Ovary (tissue), 3 donors: ENCODE results near the gene HBEGF.

ENCODE experiments used
- CTCF ChIP-seq, 3 donors: fragments of 450-650 bp in 2 of 3; fragments of 200-600 bp in 1 of 3; IDR thresholded peaks; one replicate each; pipeline versions ENCODE4 v1.5.1 to v1.8.0; 2016 to 2022; ENCODE audit warnings: antibody characterized with exemption in 3 of 3, mild to moderate bottlenecking in 1 of 3
- EP300 ChIP-seq: sonication (generic); formaldehyde crosslinking; IDR thresholded peaks from one replicate; pipeline ENCODE4 v1.6.1; 2017; ENCODE audit warnings: antibody characterized with exemption
- POLR2A ChIP-seq: fragments of 450-650 bp; IDR thresholded peaks from one replicate; pipeline ENCODE4 v1.6.1; 2017; ENCODE audit warnings: antibody characterized with exemption, mild to moderate bottlenecking, moderate library complexity
- donor health status: DM: no; HTN: no; CAD: no.

DNA sequence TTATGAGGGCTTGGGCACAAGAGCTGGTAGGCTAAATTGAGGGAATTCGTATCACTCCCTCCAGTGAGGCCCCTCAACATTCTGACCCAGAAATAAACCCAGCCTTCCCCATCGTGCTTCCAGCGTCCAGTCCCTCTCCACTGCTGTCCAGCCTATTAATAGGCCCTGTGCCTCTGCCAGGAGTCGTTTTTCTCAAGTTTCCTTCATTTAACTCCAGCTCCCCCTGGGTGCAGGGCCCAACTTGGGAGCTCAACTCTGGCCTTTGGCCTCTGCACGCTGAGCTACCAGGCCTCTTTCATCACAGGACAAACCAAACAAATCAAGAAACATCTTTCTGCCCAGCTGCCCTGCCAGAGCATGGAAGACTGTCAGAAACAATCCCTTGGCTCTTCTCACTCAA lies 10.0 kb downstream of the HBEGF start:
- TF ChIP-seq CTCF (IDR thresholded peaks at IDR 0.05) = no peak
- no peak for TF ChIP-seq POLR2A
- no peak for TF ChIP-seq EP300
